Endothelial cell of umbilical vein (primary cell): Measurements from ENCODE around the gene CTDSPL. TPM values are rescaled to one million over a fixed set of nuclear protein-coding genes. Genes with fewer than 3 reads are reported as not detected.
"Not testable (repeated sequence)": the region's sequence is repeated elsewhere in the genome, so short reads cannot be mapped to it uniquely, and the experiment has no call there.

Source experiments
- BruUV-seq: library from RNA; stranded (reverse); fragments of 400-500 nt; replicated peaks from 2 replicates; lab custom pipeline; 2021; lab: Mats Ljungman, UMichigan
- CTCF ChIA-PET: fragments of 300-600, 350-600 bp; sonication (Branson Sonifier 250); formaldehyde crosslinking; loops from one replicate; lab custom pipeline; 2021; ENCODE audit warnings: antibody characterized with exemption, inconsistent platforms; lab: Charles Lee
- POLR2A ChIA-PET: fragments of 300-600, 350-600 bp; sonication (Branson Sonifier 250); formaldehyde crosslinking; loops from one replicate; lab custom pipeline; 2021; ENCODE audit warnings: antibody characterized with exemption, inconsistent platforms; lab: Charles Lee
- DNase-seq: peaks from one replicate; pipeline ENCODE4 v3.0.0-alpha.2; 2011; ENCODE audit warnings: low read depth, low spot score
- FAIRE-seq: peaks from 2 replicates; lab custom pipeline; 2011; peaks lifted over from hg19 to GRCh38; lab: Jason Lieb, UNC
- H2AFZ ChIP-seq: 2 replicates; pipeline ENCODE4 v1.6.0; 2012; ENCODE audit warnings: low read depth, low read length, control low read depth, inconsistent platforms
- H3K27ac ChIP-seq: 2 replicates; pipeline ENCODE4 v1.5.1; 2011; ENCODE audit warnings: low read depth, mild to moderate bottlenecking, control low read depth, low read length, moderate library complexity; ENCODE audit not compliant: insufficient read depth
- H3K27me3 ChIP-seq, 2 experiments: 2 replicates each; pipeline versions ENCODE4 v1.6.0 to v1.6.1; 2011; ENCODE audit warnings: low read length in 2 of 2, mixed read lengths in 1 of 2; ENCODE audit not compliant: control insufficient read depth in 2 of 2, insufficient read depth in 2 of 2
- H3K36me3 ChIP-seq, 2 experiments: 2 replicates in 1 of 2; 3 replicates in 1 of 2; pipeline ENCODE4 v1.5.1; 2011; ENCODE audit warnings: low read length in 2 of 2, mild to moderate bottlenecking in 1 of 2, moderate library complexity in 1 of 2; ENCODE audit not compliant: control insufficient read depth in 2 of 2, insufficient read depth in 2 of 2; ENCODE audit errors: extremely low read depth in 1 of 2
- H3K4me1 ChIP-seq: 3 replicates; pipeline ENCODE4 v1.5.1; 2011; ENCODE audit warnings: mild to moderate bottlenecking, low read length; ENCODE audit not compliant: control insufficient read depth, insufficient read depth; ENCODE audit errors: extremely low read depth
- H3K4me2 ChIP-seq: 2 replicates; pipeline ENCODE4 v1.6.1; 2011; ENCODE audit warnings: low read length, control low read depth, mixed read lengths; ENCODE audit not compliant: insufficient read depth
- H3K4me3 ChIP-seq, 3 experiments: fragments of 200-600 bp in 1 of 3; sonication (generic), shearing (Covaris generic) in 1 of 3; replicated peaks in 1 of 3; 2 replicates each; pipeline ENCODE4 v1.5.1; 2011 to 2016; ENCODE audit warnings: control low read depth in 3 of 3, low read length in 3 of 3, mild to moderate bottlenecking in 2 of 3, inconsistent platforms in 1 of 3, low read depth in 1 of 3, moderate library complexity in 1 of 3; ENCODE audit not compliant: insufficient read depth in 1 of 3
- H3K79me2 ChIP-seq: 2 replicates; pipeline ENCODE4 v1.6.0; 2012; ENCODE audit warnings: low read length, inconsistent platforms; ENCODE audit not compliant: control insufficient read depth, insufficient read depth
- H3K9ac ChIP-seq: replicated peaks from 2 replicates; pipeline ENCODE3; 2011; ENCODE audit warnings: low read length, control low read depth; ENCODE audit not compliant: insufficient read depth; ENCODE audit errors: extremely low read depth
- H3K9me1 ChIP-seq: replicated peaks from 3 replicates; pipeline ENCODE4 v1.6.0; 2011; ENCODE audit warnings: mild to moderate bottlenecking, low read length; ENCODE audit not compliant: control insufficient read depth, insufficient read depth; ENCODE audit errors: extremely low read depth
- H3K9me3 ChIP-seq: replicated peaks from 2 replicates; pipeline ENCODE4 v1.5.1; 2012; ENCODE audit warnings: low read length, inconsistent platforms; ENCODE audit not compliant: control insufficient read depth, insufficient read depth
- H4K20me1 ChIP-seq: replicated peaks from 2 replicates; pipeline ENCODE3; 2011; ENCODE audit warnings: mild to moderate bottlenecking, low read length; ENCODE audit not compliant: control insufficient read depth, insufficient read depth; ENCODE audit errors: extremely low read depth
- EZH2 ChIP-seq: IDR thresholded peaks from 2 replicates; pipeline ENCODE4 v1.6.1; 2012; ENCODE audit warnings: borderline replicate concordance, low read depth, mild to moderate bottlenecking, moderate library complexity, low read length, inconsistent platforms; ENCODE audit not compliant: severe bottlenecking
- FOS ChIP-seq: IDR thresholded peaks from 2 replicates; pipeline ENCODE4 v1.6.1; 2011; ENCODE audit warnings: mild to moderate bottlenecking, low read length, moderate library complexity, borderline replicate concordance; ENCODE audit not compliant: insufficient read depth
- GATA2 ChIP-seq: IDR thresholded peaks from 2 replicates; pipeline ENCODE4 v1.7.0; 2011; ENCODE audit warnings: low read depth, mild to moderate bottlenecking, moderate library complexity, mixed read lengths, low read length; ENCODE audit not compliant: insufficient read length, insufficient read depth
- JUN ChIP-seq: IDR thresholded peaks from 2 replicates; pipeline ENCODE4 v1.6.1; 2011; ENCODE audit warnings: borderline replicate concordance, low read depth; ENCODE audit not compliant: insufficient read length, insufficient read depth
- MYC ChIP-seq: IDR thresholded peaks from one replicate; pipeline ENCODE4 v1.6.1; 2011; ENCODE audit warnings: mild to moderate bottlenecking, low read depth, low read length
- dilution Hi-C: fragments of 300-500 bp; cut with MboI; formaldehyde crosslinking; loops from one replicate; pipeline ENCODE4 v1.15.0; 2019; ENCODE audit warnings: low sequenced_read_pairs; ENCODE audit not compliant: extremely low pct_ligation_motif_present
- intact Hi-C: fragments of 100-400 bp; cut with micrococcal nuclease; formaldehyde crosslinking; loops from one replicate; pipeline ENCODE4 v1.10.0; 2022
- polyA plus RNA-seq, 4 experiments: library from polyadenylated mRNA; depleted of rRNA in 3 of 4; stranded (reverse) in 3 of 4; unstranded in 1 of 4; fragments of >200 nt; gene quantifications; 2 replicates each; pipeline versions ENCODE4 v1.2.1 to v1.2.3, GENCODE V29; 2011 to 2012; ENCODE audit warnings: missing spikeins in 1 of 4
- total RNA-seq: library from RNA; stranded (reverse); gene quantifications from 2 replicates; pipeline ENCODE4 v1.2.3, GENCODE V29; 2021
- TF ChIP-seq, protein P1 (sequence below): IDR thresholded peaks from 2 replicates; pipeline ENCODE4 v1.6.1; 2011; ENCODE audit not compliant: insufficient read depth, insufficient read length
- TF ChIP-seq, protein P2 (sequence below), 2 donors: IDR thresholded peaks; 1 replicate in 1 of 2; 2 replicates in 1 of 2; pipeline ENCODE4 v1.5.1; 2011; ENCODE audit warnings: low read length in 2 of 2, mild to moderate bottlenecking in 2 of 2, moderate library complexity in 2 of 2, control low read depth in 1 of 2, inconsistent platforms in 1 of 2, low read depth in 1 of 2; ENCODE audit not compliant: insufficient read depth in 1 of 2; ENCODE audit errors: extremely low read depth in 1 of 2

The CTDSPL gene
- total and polyA plus RNA-seq, 2 donors (not counting 3 experiments of a cell fraction or from before 2014, with no cell fraction given): 30.1 to 43.2 TPM

GRCh38 chr3:37970802-37971201 lies 109.1 kb downstream of the CTDSPL start:
- peaks cover 7% of the 10 kb centered on the region for H3K4me1 ChIP-seq
- H3K36me3 ChIP-seq: peaks cover 0 to 2% of the 10 kb centered on the region in 2 experiments
- H4K20me1 ChIP-seq: no peaks in the 10 kb centered on the region
- DNase-seq (no peak), FAIRE-seq (no peak)
- H3K79me2 ChIP-seq: no peaks in the 10 kb centered on the region
- no peaks in the 10 kb centered on the region for H3K9me3 ChIP-seq
- ChIA-PET CTCF (no interaction called here), POLR2A (no interaction called here)
- H3K9ac ChIP-seq: no peak overlapping the region
- H3K27ac ChIP-seq: no peak overlapping the region
- H3K9me1 ChIP-seq: no peaks in the 10 kb centered on the region
- no peaks in the 10 kb centered on the region for H3K27me3 ChIP-seq
- no peak overlapping the region for H3K4me3 ChIP-seq
- intact Hi-C loops: no loop called here
- H2AFZ ChIP-seq: no peak overlapping the region
- H3K4me2 ChIP-seq: no peak overlapping the region
- BruUV-seq: no TSS peak
- TF ChIP-seq JUN: no peak
- dilution Hi-C loops: no loop called here

GRCh38 chr3:37971467-37971866 lies 109.8 kb downstream of the CTDSPL start:
- intact Hi-C loops (no loop called here), dilution Hi-C loops (no loop called here)
- POLR2A ChIA-PET: no interaction called here

DNA sequence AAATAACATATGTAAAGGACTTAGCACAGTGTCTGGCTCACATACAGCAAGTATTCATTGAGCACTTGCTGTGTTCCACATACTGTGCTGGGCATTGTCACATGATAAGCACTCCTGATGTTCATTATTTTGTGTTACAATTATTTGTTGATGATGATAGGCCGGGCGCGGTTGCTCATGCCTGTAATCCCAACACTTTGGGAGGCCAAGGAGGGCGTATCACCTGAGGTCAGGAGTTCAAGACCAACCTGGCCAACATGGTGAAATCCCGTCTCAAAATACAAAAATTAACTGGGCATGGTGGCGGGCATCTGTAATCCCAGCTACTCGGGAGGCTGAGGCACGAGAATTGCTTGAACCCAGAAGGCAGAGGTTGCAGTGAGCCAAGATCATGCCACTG lies 110.4 kb downstream of the CTDSPL start:
- H2AFZ ChIP-seq, H3K4me1 ChIP-seq, H3K79me2 ChIP-seq, intact Hi-C loops, DNase-seq, H3K36me3 ChIP-seq, H3K4me3 ChIP-seq, H3K9me3 ChIP-seq, H3K4me2 ChIP-seq, H3K9ac ChIP-seq, dilution Hi-C loops, H3K27ac ChIP-seq, BruUV-seq, FAIRE-seq, H3K27me3 ChIP-seq, H4K20me1 ChIP-seq, H3K9me1 ChIP-seq, POLR2A ChIA-PET: not testable (repeated sequence)
- CTCF ChIA-PET: interaction anchor here (1.2 kb wide), 1 partner anchor 10 kb away, joined by 3 read pairs; no protein-coding TSS in a partner anchor

More at GRCh38 chr3:37971467-37971866, 109.8 kb downstream of the CTDSPL start:
- Histone ChIP-seq H3K79me2 (no peaks in the 10 kb centered on the region), H3K36me3 (peaks cover 0 to 6% of the 10 kb centered on the region in 2 experiments), H3K9me3 (no peaks in the 10 kb centered on the region), H4K20me1 (no peaks in the 10 kb centered on the region), H3K27ac (no peak overlapping the region), H3K9ac (no peak overlapping the region), H3K27me3 (no peaks in the 10 kb centered on the region), H2AFZ (no peak overlapping the region), H3K4me1 (peaks cover 7% of the 10 kb centered on the region), H3K9me1 (no peaks in the 10 kb centered on the region), H3K4me2 (no peak overlapping the region), H3K4me3 (no peak overlapping the region)
- FAIRE-seq: no peak
- CTCF ChIA-PET: interaction anchor here (1.2 kb wide), 1 partner anchor 10 kb away, joined by 3 read pairs; no protein-coding TSS in a partner anchor
- DNase-seq: no peak
- TF ChIP-seq MYC (no peak), JUN (no peak), GATA2 (no peak), FOS (no peak), EZH2 (no peak)
- TF ChIP-seq, protein P1, sequence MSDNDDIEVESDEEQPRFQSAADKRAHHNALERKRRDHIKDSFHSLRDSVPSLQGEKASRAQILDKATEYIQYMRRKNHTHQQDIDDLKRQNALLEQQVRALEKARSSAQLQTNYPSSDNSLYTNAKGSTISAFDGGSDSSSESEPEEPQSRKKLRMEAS: no peak
- TF ChIP-seq, protein P2, sequence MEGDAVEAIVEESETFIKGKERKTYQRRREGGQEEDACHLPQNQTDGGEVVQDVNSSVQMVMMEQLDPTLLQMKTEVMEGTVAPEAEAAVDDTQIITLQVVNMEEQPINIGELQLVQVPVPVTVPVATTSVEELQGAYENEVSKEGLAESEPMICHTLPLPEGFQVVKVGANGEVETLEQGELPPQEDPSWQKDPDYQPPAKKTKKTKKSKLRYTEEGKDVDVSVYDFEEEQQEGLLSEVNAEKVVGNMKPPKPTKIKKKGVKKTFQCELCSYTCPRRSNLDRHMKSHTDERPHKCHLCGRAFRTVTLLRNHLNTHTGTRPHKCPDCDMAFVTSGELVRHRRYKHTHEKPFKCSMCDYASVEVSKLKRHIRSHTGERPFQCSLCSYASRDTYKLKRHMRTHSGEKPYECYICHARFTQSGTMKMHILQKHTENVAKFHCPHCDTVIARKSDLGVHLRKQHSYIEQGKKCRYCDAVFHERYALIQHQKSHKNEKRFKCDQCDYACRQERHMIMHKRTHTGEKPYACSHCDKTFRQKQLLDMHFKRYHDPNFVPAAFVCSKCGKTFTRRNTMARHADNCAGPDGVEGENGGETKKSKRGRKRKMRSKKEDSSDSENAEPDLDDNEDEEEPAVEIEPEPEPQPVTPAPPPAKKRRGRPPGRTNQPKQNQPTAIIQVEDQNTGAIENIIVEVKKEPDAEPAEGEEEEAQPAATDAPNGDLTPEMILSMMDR (IDR thresholded peaks at IDR 0.05; ENCODE audit: extremely low read depth in 1 of 2, insufficient read depth in 1 of 2, low read depth in 1 of 2, low read length in 2 of 2): no peak
- no TSS peak for BruUV-seq
